ENCODE measurements around the gene RP9.

The RP9 gene, protein sequence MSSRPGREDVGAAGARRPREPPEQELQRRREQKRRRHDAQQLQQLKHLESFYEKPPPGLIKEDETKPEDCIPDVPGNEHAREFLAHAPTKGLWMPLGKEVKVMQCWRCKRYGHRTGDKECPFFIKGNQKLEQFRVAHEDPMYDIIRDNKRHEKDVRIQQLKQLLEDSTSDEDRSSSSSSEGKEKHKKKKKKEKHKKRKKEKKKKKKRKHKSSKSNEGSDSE

DNA sequence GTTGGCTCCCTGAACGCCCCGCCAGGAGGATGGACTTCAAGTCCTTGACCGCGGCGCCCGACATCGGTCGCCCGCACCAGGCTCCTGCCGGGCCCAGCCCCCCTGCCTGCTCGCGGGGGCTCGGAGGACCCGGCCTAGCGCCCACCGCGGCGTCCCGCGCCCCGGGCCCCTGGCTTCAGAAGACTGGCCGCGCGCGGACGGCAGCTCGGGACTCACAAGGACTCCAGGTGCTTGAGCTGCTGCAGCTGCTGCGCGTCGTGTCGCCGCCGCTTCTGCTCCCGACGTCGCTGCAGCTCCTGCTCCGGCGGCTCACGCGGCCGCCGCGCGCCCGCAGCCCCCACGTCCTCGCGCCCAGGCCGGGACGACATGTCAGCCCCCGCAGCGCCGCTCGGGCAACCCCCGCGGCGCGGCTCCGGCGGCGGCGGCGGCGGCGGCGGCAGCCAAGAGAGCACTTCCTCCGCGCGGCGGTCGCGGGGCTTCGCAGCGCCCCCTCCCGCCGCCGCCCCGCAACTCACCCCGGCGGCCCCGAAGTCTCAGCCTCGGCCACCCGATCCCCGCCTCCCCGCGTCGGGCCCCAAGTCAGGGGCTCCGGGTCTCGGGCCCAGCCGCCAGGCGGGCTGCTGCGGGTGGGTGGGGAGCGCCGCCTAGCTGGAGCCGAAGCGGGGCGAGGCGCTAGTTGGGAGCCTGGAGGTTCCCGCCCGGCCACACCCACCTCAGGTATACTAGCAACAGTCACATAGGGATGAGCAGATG lies at the start of gene RP9:
TSS of gene RP9 (minus strand) at position 400 of the 753 bp plus-strand sequence. CDS start at position 368, 32 bp downstream.
- TF ChIP-seq, protein P1, sequence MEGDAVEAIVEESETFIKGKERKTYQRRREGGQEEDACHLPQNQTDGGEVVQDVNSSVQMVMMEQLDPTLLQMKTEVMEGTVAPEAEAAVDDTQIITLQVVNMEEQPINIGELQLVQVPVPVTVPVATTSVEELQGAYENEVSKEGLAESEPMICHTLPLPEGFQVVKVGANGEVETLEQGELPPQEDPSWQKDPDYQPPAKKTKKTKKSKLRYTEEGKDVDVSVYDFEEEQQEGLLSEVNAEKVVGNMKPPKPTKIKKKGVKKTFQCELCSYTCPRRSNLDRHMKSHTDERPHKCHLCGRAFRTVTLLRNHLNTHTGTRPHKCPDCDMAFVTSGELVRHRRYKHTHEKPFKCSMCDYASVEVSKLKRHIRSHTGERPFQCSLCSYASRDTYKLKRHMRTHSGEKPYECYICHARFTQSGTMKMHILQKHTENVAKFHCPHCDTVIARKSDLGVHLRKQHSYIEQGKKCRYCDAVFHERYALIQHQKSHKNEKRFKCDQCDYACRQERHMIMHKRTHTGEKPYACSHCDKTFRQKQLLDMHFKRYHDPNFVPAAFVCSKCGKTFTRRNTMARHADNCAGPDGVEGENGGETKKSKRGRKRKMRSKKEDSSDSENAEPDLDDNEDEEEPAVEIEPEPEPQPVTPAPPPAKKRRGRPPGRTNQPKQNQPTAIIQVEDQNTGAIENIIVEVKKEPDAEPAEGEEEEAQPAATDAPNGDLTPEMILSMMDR (IDR thresholded peaks at IDR 0.05; ENCODE audit: control extremely low read depth, extremely low read depth, low read depth, missing control alignments) = peak; percentile 80
- POLR2A ChIA-PET = no interaction called here
- DNase-seq (ENCODE audit: extremely low spot score) = peak; percentile 89
- CTCF ChIA-PET = interaction anchor here (0.7 to 5.6 kb wide), 33 partner anchors 8 to 619 kb away, joined by 3 to 74 read pairs (median 4); partner anchors contain the start of genes AVL9, BBS9, FKBP9 and LSM5

DNA sequence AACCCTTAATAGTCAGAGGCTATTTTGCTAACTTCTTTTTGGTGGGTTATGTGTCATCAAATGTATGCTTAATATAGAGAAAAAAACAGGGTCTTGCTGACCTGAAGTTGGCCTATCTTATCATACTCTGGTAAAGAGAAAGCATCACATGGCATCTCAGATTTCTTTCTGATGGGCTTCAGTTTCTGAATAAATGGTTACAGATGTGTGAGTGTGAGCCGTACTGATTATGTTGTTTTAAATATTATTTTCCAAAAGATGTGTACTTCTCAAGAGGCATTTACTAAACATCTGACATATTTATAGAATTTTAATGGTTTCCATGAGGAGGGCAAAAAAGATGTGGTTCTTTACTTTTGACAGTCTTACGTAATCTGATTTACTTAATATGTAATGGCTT lies 48.6 kb upstream of the RP9 start:
- POLR2A ChIA-PET = no interaction called here
- CTCF ChIA-PET = interaction anchor here (1.0 kb wide), 2 partner anchors 312 to 775 kb away, joined by 3 to 5 read pairs; no protein-coding TSS in a partner anchor
- no peak for DNase-seq (ENCODE audit: extremely low spot score)
- TF ChIP-seq, protein P1 (IDR thresholded peaks at IDR 0.05; ENCODE audit: control extremely low read depth, extremely low read depth, low read depth, missing control alignments) = no peak

DNA sequence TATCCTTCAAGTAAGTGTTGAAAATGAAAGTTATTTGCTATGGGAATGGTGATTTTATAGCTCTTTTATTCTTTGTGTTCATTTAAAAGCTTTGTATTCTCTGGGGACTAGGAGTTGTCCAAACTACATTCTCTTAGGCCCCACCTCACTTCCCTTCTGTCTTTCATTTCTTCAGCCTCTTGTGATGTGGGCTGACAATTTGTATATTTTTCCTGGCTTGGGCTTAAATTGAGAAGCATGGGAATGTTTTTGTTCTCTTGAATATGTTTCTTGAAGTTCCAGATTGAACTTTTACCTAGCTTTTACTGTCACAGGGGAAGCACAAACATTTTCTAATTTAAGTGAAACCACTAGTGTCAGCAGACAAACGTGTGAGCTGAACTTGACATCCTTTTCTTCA lies 48.1 kb upstream of the RP9 start:
- POLR2A ChIA-PET = no interaction called here
- CTCF ChIA-PET = interaction anchor here (1.0 kb wide), 2 partner anchors 311 to 775 kb away, joined by 3 to 5 read pairs; no protein-coding TSS in a partner anchor
- TF ChIP-seq, protein P1 (IDR thresholded peaks at IDR 0.05; ENCODE audit: control extremely low read depth, extremely low read depth, low read depth, missing control alignments) = no peak
- DNase-seq (ENCODE audit: extremely low spot score) = no peak

DNA sequence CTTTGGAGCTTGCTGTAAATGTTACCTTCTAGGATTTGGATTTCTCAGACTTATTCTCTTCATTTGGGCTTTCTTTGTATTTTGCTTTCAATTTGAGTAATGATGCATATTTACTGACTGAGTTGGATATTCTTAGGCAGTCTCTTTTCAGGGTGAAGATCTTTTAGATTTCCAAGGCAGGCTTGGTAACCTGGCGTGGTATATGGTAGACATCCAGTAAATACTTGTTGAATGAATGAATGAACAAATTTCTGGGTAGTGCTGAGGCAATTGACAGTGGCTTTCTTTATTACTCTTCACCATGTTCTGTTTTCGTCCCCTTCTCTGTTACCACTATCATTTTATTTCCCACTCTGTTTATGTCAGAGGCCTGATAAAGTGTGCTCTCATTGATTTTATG lies 47.2 kb upstream of the RP9 start:
- ChIA-PET POLR2A (no interaction called here), CTCF (no interaction called here)
- no peak for DNase-seq (ENCODE audit: extremely low spot score)
- TF ChIP-seq, protein P1 (IDR thresholded peaks at IDR 0.05; ENCODE audit: control extremely low read depth, extremely low read depth, low read depth, missing control alignments) = no peak

DNA sequence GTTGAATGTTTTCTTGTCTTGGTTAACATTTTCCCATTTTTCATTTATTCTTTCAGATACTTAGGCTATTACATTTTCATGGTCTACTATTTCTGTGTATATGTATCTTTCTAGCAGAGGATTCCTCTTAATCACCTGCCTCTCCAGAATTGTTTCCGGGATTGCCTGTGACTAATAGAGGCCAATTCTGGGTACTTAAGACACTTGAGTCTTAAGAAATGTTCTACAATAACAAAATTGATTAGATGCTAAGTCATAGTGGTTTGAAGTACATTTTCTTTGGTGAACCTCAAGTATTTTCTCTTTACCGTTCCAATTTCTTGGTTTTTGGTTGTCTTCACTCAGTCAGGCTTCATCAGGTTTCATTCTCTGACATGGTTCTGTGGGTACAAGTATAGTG lies 46.6 kb upstream of the RP9 start:
- ChIA-PET CTCF (no interaction called here), POLR2A (no interaction called here)
- no peak for DNase-seq (ENCODE audit: extremely low spot score)
- TF ChIP-seq, protein P1 (IDR thresholded peaks at IDR 0.05; ENCODE audit: control extremely low read depth, extremely low read depth, low read depth, missing control alignments) = no peak

DNA sequence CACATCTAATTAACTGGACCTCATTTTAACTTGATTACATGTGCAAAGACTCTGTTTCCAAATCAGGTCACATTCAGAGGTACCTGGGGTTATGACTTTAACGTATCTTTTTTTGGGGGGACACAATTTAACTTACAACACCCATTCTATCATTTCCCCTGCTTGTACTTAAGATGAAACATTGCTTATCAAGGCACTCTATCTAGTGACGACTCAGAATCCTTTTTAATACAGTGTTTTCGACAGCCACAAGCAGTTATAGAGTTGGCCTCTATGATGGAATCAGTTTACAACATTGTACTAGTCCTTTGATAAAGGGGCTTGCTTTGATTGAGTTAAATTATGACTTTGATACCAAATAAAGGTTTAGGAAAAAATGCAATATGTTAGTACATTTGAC lies 42.9 kb upstream of the RP9 start:
- DNase-seq (ENCODE audit: extremely low spot score) = no peak
- CTCF ChIA-PET = interaction anchor here (0.9 to 1.5 kb wide), 4 partner anchors 8 to 44 kb away, joined by 3 to 5 read pairs (median 4); no protein-coding TSS in a partner anchor
- TF ChIP-seq, protein P1 (IDR thresholded peaks at IDR 0.05; ENCODE audit: control extremely low read depth, extremely low read depth, low read depth, missing control alignments) = no peak
- POLR2A ChIA-PET = interaction anchor here (0.6 kb wide), 1 partner anchor 943 kb away, joined by 4 read pairs; no protein-coding TSS in a partner anchor

Data from GM10248 (cell line).